T-helper 22 cell (primary cell): ENCODE measurements around the gene ABR.
"Not testable (repeated sequence)": the region's sequence is repeated elsewhere in the genome, so short reads cannot be mapped to it uniquely, and the experiment has no call there.

ENCODE experiments used
- DNase-seq: peaks from one replicate; pipeline ENCODE4 v3.0.0-alpha.2; 2020; ENCODE audit warnings: low read depth

Gene ABR

GRCh38 chr17:1008008-1008761, 171.6 kb downstream of the ABR start:
- no peak for DNase-seq

- DNase-seq: no peak
Measured at GRCh38 chr17:1007310-1008007, 172.3 kb downstream of the ABR start.

GRCh38 chr17:1006054-1006453, 173.7 kb downstream of the ABR start:
- no peak for DNase-seq

GRCh38 chr17:1005361-1005946, 174.3 kb downstream of the ABR start:
- no peak for DNase-seq

GRCh38 chr17:1004769-1005295, 174.9 kb downstream of the ABR start:
- DNase-seq: no peak

- DNase-seq: no peak
Measured at GRCh38 chr17:1003972-1004768, 175.6 kb downstream of the ABR start.

GRCh38 chr17:1003633-1003971, 176.2 kb downstream of the ABR start:
- no peak for DNase-seq

- no peak for DNase-seq
Measured at GRCh38 chr17:1002771-1003555, 176.8 kb downstream of the ABR start.

GRCh38 chr17:1002412-1002753, 177.4 kb downstream of the ABR start:
- no peak for DNase-seq

GRCh38 chr17:1001640-1002411, 178.0 kb downstream of the ABR start:
- no peak for DNase-seq

- no peak for DNase-seq
Measured at GRCh38 chr17:1000597-1001461, 179.0 kb downstream of the ABR start.

- DNase-seq: no peak
Measured at GRCh38 chr17:998111-998510, 181.7 kb downstream of the ABR start.

- peak; percentile 86 for DNase-seq
Measured at GRCh38 chr17:996554-997344, 183.0 kb downstream of the ABR start, which contains the start of gene TIMM22. Gene TIMM22 (plus strand): TSS chr17:997129. CDS start chr17:997143, 14 bp downstream.

- not testable (repeated sequence) for DNase-seq
Measured at GRCh38 chr17:995324-995723, 184.5 kb downstream of the ABR start.

GRCh38 chr17:992933-993332, 186.8 kb downstream of the ABR start:
- DNase-seq: no peak

- DNase-seq: no peak
Measured at GRCh38 chr17:988561-988960, 191.2 kb downstream of the ABR start.

- DNase-seq: no peak
Measured at GRCh38 chr17:987931-988330, 191.8 kb downstream of the ABR start.

GRCh38 chr17:986322-986929, 193.4 kb downstream of the ABR start:
- no peak for DNase-seq
